HG02623 (cell line): ENCODE results near the gene ST6GAL1.
A peak's percentile ranks its signal among the peaks of the same experiment; 100 is the strongest.
"Not testable (repeated sequence)": the region's sequence is repeated elsewhere in the genome, so short reads cannot be mapped to it uniquely, and the experiment has no call there.

ENCODE experiments used
- ATAC-seq: cut with Tn5 transposase; IDR thresholded peaks from one replicate; pipeline ENCODE4 v1.9.1; 2021; ENCODE audit warnings: moderate library complexity; ENCODE audit not compliant: unreplicated experiment

The ST6GAL1 gene

GRCh38 chr3:186991470-186991869 lies 61.1 kb downstream of the ST6GAL1 start:
- ATAC-seq, result no peak

- not testable (repeated sequence) for ATAC-seq
Measured at GRCh38 chr3:186992096-186992495, 61.8 kb downstream of the ST6GAL1 start.

DNA sequence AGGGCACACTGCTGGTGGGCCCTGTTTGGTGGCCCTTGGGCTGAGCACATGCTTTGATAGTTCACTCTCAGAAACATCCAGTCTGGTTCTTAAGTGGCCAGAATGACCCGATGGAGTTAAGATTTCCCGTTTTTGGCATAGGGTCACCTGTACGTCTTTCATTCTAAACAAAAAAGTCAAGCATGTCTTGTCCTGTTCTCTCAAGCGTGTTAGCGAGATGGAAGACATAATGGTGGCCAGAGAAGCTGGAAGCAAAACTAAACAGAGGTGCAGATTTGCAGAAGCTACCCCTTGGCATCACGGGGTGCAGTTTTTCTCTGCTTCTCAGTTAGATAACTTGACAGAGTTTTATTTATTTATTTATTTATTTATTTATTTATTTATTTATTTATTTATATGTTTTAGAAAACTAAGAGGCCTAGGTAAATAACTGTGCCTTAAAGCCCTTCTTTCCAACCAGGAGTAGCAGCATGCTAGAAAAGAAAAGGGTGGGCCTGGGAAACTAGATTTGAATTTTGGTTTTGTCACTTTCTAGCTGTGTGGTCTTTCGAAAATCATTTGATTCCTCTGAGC lies 63.0 kb downstream of the ST6GAL1 start:
- ATAC-seq, result no peak

GRCh38 chr3:186994000-186994955 lies 64.0 kb downstream of the ST6GAL1 start:
- no peak for ATAC-seq

GRCh38 chr3:186996356-186996755 lies 66.0 kb downstream of the ST6GAL1 start:
- ATAC-seq, result peak; percentile 23

GRCh38 chr3:186997061-186997460 lies 66.7 kb downstream of the ST6GAL1 start:
- no peak for ATAC-seq

DNA sequence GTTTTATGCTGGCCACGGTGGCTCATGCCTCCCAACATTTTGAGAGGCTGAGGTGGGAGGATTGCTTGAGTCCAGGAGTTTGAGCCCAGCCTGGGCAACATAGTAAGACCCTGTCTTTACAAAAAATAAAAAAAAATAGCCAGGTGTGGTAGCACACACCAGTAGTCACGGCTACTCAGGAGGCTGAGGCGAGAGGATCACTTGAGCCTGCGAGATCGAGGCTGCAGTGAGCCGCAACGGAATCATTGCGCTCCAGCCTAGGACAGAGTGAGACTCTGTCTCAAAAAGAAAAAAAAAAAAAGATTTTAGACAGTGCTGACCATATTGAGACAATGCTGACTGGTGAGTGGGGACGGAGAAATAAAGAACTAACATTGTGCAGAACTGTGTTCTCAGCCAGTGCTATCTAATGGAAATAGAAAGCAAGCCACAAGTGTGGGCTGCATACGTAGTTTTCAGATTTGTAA lies 67.2 kb downstream of the ST6GAL1 start:
- no peak for ATAC-seq

DNA sequence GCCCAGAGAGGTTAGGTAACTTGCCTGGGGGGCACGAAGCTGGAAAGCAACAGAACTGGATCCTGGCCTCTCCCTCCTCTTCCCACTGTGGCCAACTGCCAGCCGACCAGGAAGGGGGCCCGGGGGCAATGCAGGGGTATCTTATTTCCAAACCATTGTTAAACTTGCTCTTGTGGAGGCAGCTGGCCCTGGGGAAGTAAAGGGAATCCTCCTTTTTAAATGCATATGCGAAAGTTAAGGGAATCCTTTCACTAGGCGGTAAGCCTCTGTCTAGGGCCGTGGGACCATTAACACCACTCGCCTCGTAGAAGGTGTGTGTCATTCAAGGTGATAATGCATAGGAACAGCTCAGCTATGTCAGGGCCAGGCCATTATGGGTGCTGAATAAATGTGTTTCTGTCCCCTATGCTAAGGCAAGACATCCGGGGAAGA lies 68.6 kb downstream of the ST6GAL1 start:
- ATAC-seq, result no peak

- ATAC-seq, result peak; percentile 70
Measured at GRCh38 chr3:187000711-187001151, 70.4 kb downstream of the ST6GAL1 start.

GRCh38 chr3:187002915-187003314 lies 72.6 kb downstream of the ST6GAL1 start:
- ATAC-seq, result no peak

- no peak for ATAC-seq
Measured at GRCh38 chr3:187005827-187006481, 75.6 kb downstream of the ST6GAL1 start.

DNA sequence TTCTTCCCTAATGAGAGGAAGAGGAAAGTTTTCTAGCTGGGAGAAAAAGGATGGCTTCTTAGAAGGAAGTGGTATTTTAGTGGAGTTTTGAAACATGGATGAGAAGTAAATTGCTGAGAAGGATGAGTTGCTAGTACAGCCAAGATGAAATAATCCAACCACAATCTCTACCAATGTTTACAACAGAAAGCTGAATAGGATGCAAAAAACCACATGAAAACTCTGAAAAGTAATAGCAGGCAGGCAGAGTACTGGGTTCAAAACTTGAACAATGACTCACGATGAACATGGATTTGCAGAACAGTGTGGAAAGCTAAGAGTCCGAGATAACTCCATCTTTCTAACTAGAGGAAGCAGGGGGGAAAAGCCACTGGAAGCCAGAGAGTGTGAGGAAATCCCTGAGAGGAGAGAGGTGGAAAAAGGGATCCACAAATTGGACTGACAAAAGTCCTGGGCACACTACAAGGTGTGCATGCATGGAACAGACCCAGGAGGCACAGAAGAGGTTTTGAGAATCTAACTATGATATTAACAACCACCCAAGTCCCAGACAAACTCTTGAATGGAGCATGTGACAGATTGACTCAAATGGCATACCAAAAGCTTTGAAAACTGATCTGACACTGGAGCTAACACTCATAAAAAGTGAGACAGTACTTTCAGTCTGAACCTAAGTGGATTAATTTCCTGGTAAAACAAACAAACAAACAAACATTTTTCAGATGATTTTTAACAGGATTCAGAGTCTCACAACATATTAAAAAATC lies 76.7 kb downstream of the ST6GAL1 start:
- no peak for ATAC-seq

GRCh38 chr3:187010382-187010781 lies 80.1 kb downstream of the ST6GAL1 start:
- not testable (repeated sequence) for ATAC-seq

DNA sequence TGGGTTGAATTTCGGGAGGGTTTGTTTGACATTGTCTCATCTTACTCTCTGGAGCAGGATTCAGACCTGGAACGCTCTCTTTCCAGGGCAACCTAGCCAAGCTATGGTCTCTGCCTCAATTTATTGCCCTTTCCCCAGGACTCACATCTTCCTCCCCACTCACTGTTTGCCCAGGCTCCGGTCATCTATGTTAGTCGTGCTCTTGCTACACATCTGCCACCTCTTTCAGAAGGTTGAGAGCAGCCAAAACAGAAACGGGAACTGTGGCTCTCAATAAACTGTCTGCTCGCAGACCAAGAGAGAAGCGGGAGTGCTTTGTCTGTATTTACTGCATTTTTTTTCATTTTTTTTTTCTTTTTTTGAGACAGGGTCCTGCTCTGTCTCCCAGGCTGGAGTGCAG lies 81.6 kb downstream of the ST6GAL1 start:
- peak; percentile 34 for ATAC-seq

GRCh38 chr3:187012609-187013051 lies 82.3 kb downstream of the ST6GAL1 start:
- ATAC-seq, result no peak

DNA sequence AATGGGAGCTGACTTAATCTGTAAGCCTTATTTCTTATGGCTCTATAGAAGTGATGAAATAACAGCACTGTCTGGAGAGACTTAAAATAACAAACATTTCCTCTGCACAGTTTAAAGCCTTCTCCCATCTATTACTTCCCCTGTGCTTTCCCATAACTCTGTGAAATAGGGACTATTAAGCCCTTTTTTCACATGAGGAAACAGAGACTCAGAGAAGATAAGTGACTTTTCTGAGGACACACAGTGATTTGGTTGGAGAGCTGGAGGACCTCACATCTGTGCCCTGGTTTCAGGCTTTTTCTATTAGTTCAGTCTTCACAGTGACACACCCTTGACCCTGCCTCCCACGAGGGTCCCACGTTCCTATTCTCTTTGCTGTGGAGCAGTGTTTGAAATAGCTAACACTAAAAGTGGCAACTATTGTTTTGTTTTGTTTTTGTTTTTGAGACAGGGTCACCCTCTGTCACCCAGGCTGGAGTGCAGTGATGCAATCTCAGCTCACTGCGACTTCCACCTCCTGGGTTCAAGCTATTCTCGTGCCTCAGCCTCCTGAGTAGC lies 82.9 kb downstream of the ST6GAL1 start:
- no peak for ATAC-seq

DNA sequence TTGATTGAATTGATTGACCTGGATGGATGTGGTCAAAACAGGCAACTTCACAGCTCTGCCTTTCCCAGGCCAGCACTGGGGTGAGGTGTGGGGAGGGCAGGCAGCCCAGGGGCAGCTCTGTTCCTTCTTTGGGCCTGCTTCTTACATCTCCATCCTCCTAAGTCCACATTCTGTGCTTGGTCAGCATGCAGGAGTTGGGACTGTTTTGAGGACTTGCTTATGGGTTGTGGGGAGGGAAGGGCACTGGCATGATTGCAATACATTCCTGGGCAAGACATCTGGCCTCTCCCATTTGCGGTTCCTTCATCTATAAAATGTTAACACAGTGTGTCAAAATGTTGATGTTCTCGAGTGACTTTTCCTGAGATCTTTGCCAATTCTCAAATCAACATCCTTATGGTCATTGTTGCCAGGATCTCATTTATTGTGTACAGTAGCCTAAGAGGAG lies 84.1 kb downstream of the ST6GAL1 start:
- ATAC-seq, result no peak

- ATAC-seq, result peak; percentile 44
Measured at GRCh38 chr3:187015903-187016638, 85.7 kb downstream of the ST6GAL1 start.

DNA sequence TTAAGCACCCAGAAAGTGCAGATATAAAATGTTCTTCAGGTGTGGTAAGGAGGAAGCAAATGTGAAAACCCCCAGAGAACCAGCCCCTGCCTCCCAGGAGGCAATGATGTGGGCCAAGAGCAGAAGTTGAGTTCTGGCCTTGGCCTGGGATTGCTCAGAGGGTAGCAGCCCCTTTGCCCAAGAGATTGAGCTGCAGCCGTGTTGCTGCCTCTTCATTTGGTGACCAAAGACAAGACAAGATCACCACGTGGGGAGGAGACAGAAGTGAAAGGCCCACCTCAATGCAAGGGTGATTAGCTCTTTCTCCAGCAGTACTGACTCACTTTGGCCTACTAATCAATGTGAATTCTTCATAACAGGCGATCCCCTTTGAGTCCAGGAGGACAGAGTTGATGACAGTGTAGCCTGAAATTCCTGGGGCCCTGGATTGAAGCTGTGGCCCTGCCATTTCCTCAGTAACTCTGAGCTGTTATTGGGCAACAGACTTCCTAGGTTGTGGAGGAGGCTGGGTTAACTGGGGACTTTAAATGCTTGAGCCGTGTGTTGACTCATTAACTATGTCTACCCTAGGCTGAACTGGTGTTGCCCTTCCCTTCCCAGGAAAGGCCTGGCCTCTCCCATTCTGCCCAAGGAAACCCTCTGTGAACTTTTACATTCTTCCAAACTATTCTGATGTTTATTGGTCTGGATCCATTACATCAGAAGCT lies 86.5 kb downstream of the ST6GAL1 start:
- no peak for ATAC-seq
